ENCODE results near the gene MEOX1.

The MEOX1 gene

GRCh38 chr17:43670645-43671030, 8.9 kb upstream of the MEOX1 start:
- no peaks in the 10 kb centered on the region for H3K27me3 ChIP-seq (ENCODE audit: control insufficient read depth in 1 of 2, insufficient read depth in 2 of 2, low read length in 2 of 2)
- H3K27ac ChIP-seq (ENCODE audit: low read depth, low read length), result no peak overlapping the region
- no peaks in the 10 kb centered on the region for H3K9me3 ChIP-seq (ENCODE audit: control insufficient read depth in 1 of 2, low read length in 2 of 2)
- H3K36me3 ChIP-seq (ENCODE audit: control insufficient read depth in 1 of 2, insufficient read depth in 2 of 2, low read length in 2 of 2), result no peaks in the 10 kb centered on the region
- H3K4me3 ChIP-seq (ENCODE audit: low read depth in 1 of 2, low read length in 2 of 2), result no peak overlapping the region
- H3K4me1 ChIP-seq (ENCODE audit: control insufficient read depth in 1 of 2, insufficient read depth in 2 of 2, low read length in 2 of 2), result peaks cover 13 to 18% of the 10 kb centered on the region in 2 donors
- no peak overlapping the region for H3K9ac ChIP-seq (ENCODE audit: low read depth in 1 of 2, low read length in 2 of 2)

- H3K27ac ChIP-seq (ENCODE audit: low read depth, low read length), result peak overlapping the region; percentile 30
- no peaks in the 10 kb centered on the region for H3K27me3 ChIP-seq (ENCODE audit: control insufficient read depth in 1 of 2, insufficient read depth in 2 of 2, low read length in 2 of 2)
- peaks cover 13 to 18% of the 10 kb centered on the region in 2 donors for H3K4me1 ChIP-seq (ENCODE audit: control insufficient read depth in 1 of 2, insufficient read depth in 2 of 2, low read length in 2 of 2)
- peak overlapping the region in 1 of 2 donors; percentile 24 for H3K9ac ChIP-seq (ENCODE audit: low read depth in 1 of 2, low read length in 2 of 2)
- H3K4me3 ChIP-seq (ENCODE audit: low read depth in 1 of 2, low read length in 2 of 2), result peak overlapping the region in 1 of 2 donors; percentile 15
- H3K36me3 ChIP-seq (ENCODE audit: control insufficient read depth in 1 of 2, insufficient read depth in 2 of 2, low read length in 2 of 2), result no peaks in the 10 kb centered on the region
- no peaks in the 10 kb centered on the region for H3K9me3 ChIP-seq (ENCODE audit: control insufficient read depth in 1 of 2, low read length in 2 of 2)
Observed at GRCh38 chr17:43669971-43670644, 8.4 kb upstream of the MEOX1 start.

- Histone ChIP-seq H3K36me3 (ENCODE audit: control insufficient read depth in 1 of 2, insufficient read depth in 2 of 2, low read length in 2 of 2) (no peaks in the 10 kb centered on the region), H3K9ac (ENCODE audit: low read depth in 1 of 2, low read length in 2 of 2) (no peak overlapping the region), H3K4me3 (ENCODE audit: low read depth in 1 of 2, low read length in 2 of 2) (no peak overlapping the region), H3K27me3 (ENCODE audit: control insufficient read depth in 1 of 2, insufficient read depth in 2 of 2, low read length in 2 of 2) (no peaks in the 10 kb centered on the region), H3K27ac (ENCODE audit: low read depth, low read length) (no peak overlapping the region), H3K9me3 (ENCODE audit: control insufficient read depth in 1 of 2, low read length in 2 of 2) (no peaks in the 10 kb centered on the region), H3K4me1 (ENCODE audit: control insufficient read depth in 1 of 2, insufficient read depth in 2 of 2, low read length in 2 of 2) (peaks cover 13 to 18% of the 10 kb centered on the region in 2 donors)
Observed at GRCh38 chr17:43667947-43668348, 6.2 kb upstream of the MEOX1 start.

- Histone ChIP-seq H3K4me1 (ENCODE audit: control insufficient read depth in 1 of 2, insufficient read depth in 2 of 2, low read length in 2 of 2) (peaks cover 13 to 18% of the 10 kb centered on the region in 2 donors), H3K36me3 (ENCODE audit: control insufficient read depth in 1 of 2, insufficient read depth in 2 of 2, low read length in 2 of 2) (no peaks in the 10 kb centered on the region), H3K27ac (ENCODE audit: low read depth, low read length) (no peak overlapping the region), H3K27me3 (ENCODE audit: control insufficient read depth in 1 of 2, insufficient read depth in 2 of 2, low read length in 2 of 2) (no peaks in the 10 kb centered on the region), H3K9ac (ENCODE audit: low read depth in 1 of 2, low read length in 2 of 2) (no peak overlapping the region), H3K4me3 (ENCODE audit: low read depth in 1 of 2, low read length in 2 of 2) (no peak overlapping the region), H3K9me3 (ENCODE audit: control insufficient read depth in 1 of 2, low read length in 2 of 2) (no peaks in the 10 kb centered on the region)
Observed at GRCh38 chr17:43667506-43667905, 5.8 kb upstream of the MEOX1 start.

- no peak overlapping the region for H3K9ac ChIP-seq (ENCODE audit: low read depth in 1 of 2, low read length in 2 of 2)
- no peaks in the 10 kb centered on the region for H3K36me3 ChIP-seq (ENCODE audit: control insufficient read depth in 1 of 2, insufficient read depth in 2 of 2, low read length in 2 of 2)
- no peaks in the 10 kb centered on the region for H3K9me3 ChIP-seq (ENCODE audit: control insufficient read depth in 1 of 2, low read length in 2 of 2)
- H3K27me3 ChIP-seq (ENCODE audit: control insufficient read depth in 1 of 2, insufficient read depth in 2 of 2, low read length in 2 of 2), result no peaks in the 10 kb centered on the region
- no peak overlapping the region for H3K4me3 ChIP-seq (ENCODE audit: low read depth in 1 of 2, low read length in 2 of 2)
- H3K4me1 ChIP-seq (ENCODE audit: control insufficient read depth in 1 of 2, insufficient read depth in 2 of 2, low read length in 2 of 2), result peaks cover 13 to 16% of the 10 kb centered on the region in 2 donors
- no peak overlapping the region for H3K27ac ChIP-seq (ENCODE audit: low read depth, low read length)
Observed at GRCh38 chr17:43665937-43666236, 4.2 kb upstream of the MEOX1 start.

GRCh38 chr17:43665084-43665936, 3.6 kb upstream of the MEOX1 start:
- Histone ChIP-seq H3K4me1 (ENCODE audit: control insufficient read depth in 1 of 2, insufficient read depth in 2 of 2, low read length in 2 of 2) (peaks cover 10 to 11% of the 10 kb centered on the region in 2 donors), H3K36me3 (ENCODE audit: control insufficient read depth in 1 of 2, insufficient read depth in 2 of 2, low read length in 2 of 2) (no peaks in the 10 kb centered on the region), H3K27ac (ENCODE audit: low read depth, low read length) (no peak overlapping the region), H3K9me3 (ENCODE audit: control insufficient read depth in 1 of 2, low read length in 2 of 2) (no peaks in the 10 kb centered on the region), H3K27me3 (ENCODE audit: control insufficient read depth in 1 of 2, insufficient read depth in 2 of 2, low read length in 2 of 2) (no peaks in the 10 kb centered on the region), H3K9ac (ENCODE audit: low read depth in 1 of 2, low read length in 2 of 2) (no peak overlapping the region), H3K4me3 (ENCODE audit: low read depth in 1 of 2, low read length in 2 of 2) (no peak overlapping the region)

GRCh38 chr17:43664096-43664495, 2.4 kb upstream of the MEOX1 start:
- no peaks in the 10 kb centered on the region for H3K4me1 ChIP-seq (ENCODE audit: control insufficient read depth in 1 of 2, insufficient read depth in 2 of 2, low read length in 2 of 2)
- no peak overlapping the region for H3K4me3 ChIP-seq (ENCODE audit: low read depth in 1 of 2, low read length in 2 of 2)
- no peaks in the 10 kb centered on the region for H3K36me3 ChIP-seq (ENCODE audit: control insufficient read depth in 1 of 2, insufficient read depth in 2 of 2, low read length in 2 of 2)
- H3K27me3 ChIP-seq (ENCODE audit: control insufficient read depth in 1 of 2, insufficient read depth in 2 of 2, low read length in 2 of 2), result no peaks in the 10 kb centered on the region
- no peak overlapping the region for H3K9ac ChIP-seq (ENCODE audit: low read depth in 1 of 2, low read length in 2 of 2)
- H3K9me3 ChIP-seq (ENCODE audit: control insufficient read depth in 1 of 2, low read length in 2 of 2), result no peaks in the 10 kb centered on the region
- no peak overlapping the region for H3K27ac ChIP-seq (ENCODE audit: low read depth, low read length)

GRCh38 chr17:43663383-43663782, 1.7 kb upstream of the MEOX1 start:
- no peaks in the 10 kb centered on the region for H3K9me3 ChIP-seq (ENCODE audit: control insufficient read depth in 1 of 2, low read length in 2 of 2)

GRCh38 chr17:43662413-43663141, 855 bp upstream of the MEOX1 start:
- no peaks in the 10 kb centered on the region for H3K27me3 ChIP-seq (ENCODE audit: control insufficient read depth in 1 of 2, insufficient read depth in 2 of 2, low read length in 2 of 2)
- H3K27ac ChIP-seq (ENCODE audit: low read depth, low read length), result no peak overlapping the region
- no peaks in the 10 kb centered on the region for H3K36me3 ChIP-seq (ENCODE audit: control insufficient read depth in 1 of 2, insufficient read depth in 2 of 2, low read length in 2 of 2)
- no peak overlapping the region for H3K9ac ChIP-seq (ENCODE audit: low read depth in 1 of 2, low read length in 2 of 2)
- H3K9me3 ChIP-seq (ENCODE audit: control insufficient read depth in 1 of 2, low read length in 2 of 2), result no peaks in the 10 kb centered on the region
- no peak overlapping the region for H3K4me3 ChIP-seq (ENCODE audit: low read depth in 1 of 2, low read length in 2 of 2)
- no peaks in the 10 kb centered on the region for H3K4me1 ChIP-seq (ENCODE audit: control insufficient read depth in 1 of 2, insufficient read depth in 2 of 2, low read length in 2 of 2)

More at GRCh38 chr17:43663383-43663782, 1.7 kb upstream of the MEOX1 start:
- H3K4me1 ChIP-seq (ENCODE audit: control insufficient read depth in 1 of 2, insufficient read depth in 2 of 2, low read length in 2 of 2), result no peaks in the 10 kb centered on the region
- no peaks in the 10 kb centered on the region for H3K27me3 ChIP-seq (ENCODE audit: control insufficient read depth in 1 of 2, insufficient read depth in 2 of 2, low read length in 2 of 2)
- no peaks in the 10 kb centered on the region for H3K36me3 ChIP-seq (ENCODE audit: control insufficient read depth in 1 of 2, insufficient read depth in 2 of 2, low read length in 2 of 2)
- no peak overlapping the region for H3K4me3 ChIP-seq (ENCODE audit: low read depth in 1 of 2, low read length in 2 of 2)
- no peak overlapping the region for H3K27ac ChIP-seq (ENCODE audit: low read depth, low read length)
- H3K9ac ChIP-seq (ENCODE audit: low read depth in 1 of 2, low read length in 2 of 2), result no peak overlapping the region

Data from duodenal mucosa (tissue), 2 donors.